ENCODE measurements around the gene HSPA5.

The HSPA5 gene

DNA sequence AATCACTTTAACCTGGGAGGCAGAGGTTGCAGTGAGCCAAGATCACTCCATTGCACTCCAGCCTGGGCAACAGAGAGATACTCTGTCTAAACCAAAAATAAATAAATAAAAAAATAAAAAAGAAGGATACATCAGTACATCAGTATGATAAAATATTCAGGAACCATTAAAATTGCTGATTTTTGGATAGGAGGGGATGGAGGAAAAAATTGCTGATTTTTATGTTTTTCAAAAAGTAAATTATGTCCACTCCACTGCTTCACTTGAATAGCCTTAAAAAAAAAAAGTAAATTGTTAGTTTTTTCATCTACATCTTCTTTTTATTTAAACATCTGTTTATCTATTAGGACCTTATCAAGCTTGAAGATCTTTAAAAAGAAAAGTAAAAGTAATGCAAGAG, 13.1 kb upstream of the HSPA5 start:
- no peak overlapping the region for H3K4me2 ChIP-seq (ENCODE audit: low read length)
- H3K79me2 ChIP-seq (ENCODE audit: control insufficient read depth, low read length): no peaks in the 10 kb centered on the region
- H3K27ac ChIP-seq (ENCODE audit: low read depth, low read length): no peak overlapping the region
- no peaks in the 10 kb centered on the region for H3K27me3 ChIP-seq (ENCODE audit: control insufficient read depth, low read length)
- no peaks in the 10 kb centered on the region for H4K20me1 ChIP-seq (ENCODE audit: control insufficient read depth, insufficient read depth, low read depth, low read length)
- H3F3A ChIP-seq (ENCODE audit: control insufficient read depth, insufficient read depth): no peaks in the 10 kb centered on the region
- H3K36me3 ChIP-seq (ENCODE audit: control insufficient read depth, low read length): no peaks in the 10 kb centered on the region
- no peaks in the 10 kb centered on the region for H3K9me2 ChIP-seq (replicated peaks; ENCODE audit: control insufficient read depth, low read length)
- H3K9me3 ChIP-seq (ENCODE audit: control insufficient read depth, insufficient read depth, low read length): no peaks in the 10 kb centered on the region
- H3K4me1 ChIP-seq (ENCODE audit: control insufficient read depth, low read length): peaks cover 2% of the 10 kb centered on the region; the same call in 1 of the 2 replicates
- H3K4me3 ChIP-seq (ENCODE audit: low read length): no peak overlapping the region
- TF ChIP-seq, protein P1, sequence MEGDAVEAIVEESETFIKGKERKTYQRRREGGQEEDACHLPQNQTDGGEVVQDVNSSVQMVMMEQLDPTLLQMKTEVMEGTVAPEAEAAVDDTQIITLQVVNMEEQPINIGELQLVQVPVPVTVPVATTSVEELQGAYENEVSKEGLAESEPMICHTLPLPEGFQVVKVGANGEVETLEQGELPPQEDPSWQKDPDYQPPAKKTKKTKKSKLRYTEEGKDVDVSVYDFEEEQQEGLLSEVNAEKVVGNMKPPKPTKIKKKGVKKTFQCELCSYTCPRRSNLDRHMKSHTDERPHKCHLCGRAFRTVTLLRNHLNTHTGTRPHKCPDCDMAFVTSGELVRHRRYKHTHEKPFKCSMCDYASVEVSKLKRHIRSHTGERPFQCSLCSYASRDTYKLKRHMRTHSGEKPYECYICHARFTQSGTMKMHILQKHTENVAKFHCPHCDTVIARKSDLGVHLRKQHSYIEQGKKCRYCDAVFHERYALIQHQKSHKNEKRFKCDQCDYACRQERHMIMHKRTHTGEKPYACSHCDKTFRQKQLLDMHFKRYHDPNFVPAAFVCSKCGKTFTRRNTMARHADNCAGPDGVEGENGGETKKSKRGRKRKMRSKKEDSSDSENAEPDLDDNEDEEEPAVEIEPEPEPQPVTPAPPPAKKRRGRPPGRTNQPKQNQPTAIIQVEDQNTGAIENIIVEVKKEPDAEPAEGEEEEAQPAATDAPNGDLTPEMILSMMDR (IDR thresholded peaks at IDR 0.05; ENCODE audit: low read depth, low read length, poor library complexity, severe bottlenecking): no peak
- TF ChIP-seq EZH2phosphoT487 (IDR thresholded peaks at IDR 0.05; ENCODE audit: borderline replicate concordance, low read length): no peak

DNA sequence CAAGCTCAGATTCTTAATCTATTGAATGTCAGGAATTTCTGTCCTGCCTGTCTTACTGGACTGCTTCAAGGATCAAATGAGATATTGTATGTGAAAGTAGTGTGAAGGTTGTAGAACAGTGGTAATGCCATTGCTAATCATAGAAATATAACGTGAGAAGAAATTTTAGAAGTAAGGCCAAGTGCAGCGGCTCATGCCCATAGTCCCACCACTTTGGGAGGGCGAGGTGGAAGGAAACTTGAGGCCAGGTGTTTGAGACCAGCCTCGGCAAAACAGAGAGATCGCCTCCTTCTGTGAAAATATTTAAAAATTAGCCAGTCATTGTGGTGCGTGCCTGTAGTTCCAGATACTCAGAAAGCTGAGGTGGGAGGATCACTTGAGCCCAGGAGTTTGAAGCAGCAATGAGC, 5.1 kb upstream of the HSPA5 start:
- Histone ChIP-seq H3K27me3 (ENCODE audit: control insufficient read depth, low read length) (no peaks in the 10 kb centered on the region), H3K4me3 (ENCODE audit: low read length) (no peak overlapping the region), H3K9me3 (ENCODE audit: control insufficient read depth, insufficient read depth, low read length) (no peaks in the 10 kb centered on the region), H3K79me2 (ENCODE audit: control insufficient read depth, low read length) (peaks cover 11% of the 10 kb centered on the region), H4K20me1 (ENCODE audit: control insufficient read depth, insufficient read depth, low read depth, low read length) (no peaks in the 10 kb centered on the region), H3K27ac (ENCODE audit: low read depth, low read length) (no peak overlapping the region), H3K4me2 (ENCODE audit: low read length) (no peak overlapping the region), H3K4me1 (ENCODE audit: control insufficient read depth, low read length) (peaks cover 5% of the 10 kb centered on the region), H3K36me3 (ENCODE audit: control insufficient read depth, low read length) (peaks cover 3% of the 10 kb centered on the region; the same call in 1 of the 2 replicates), H3F3A (ENCODE audit: control insufficient read depth, insufficient read depth) (peaks cover 3% of the 10 kb centered on the region; the same call in 1 of the 2 replicates), H3K9me2 (replicated peaks; ENCODE audit: control insufficient read depth, low read length) (no peaks in the 10 kb centered on the region)
- TF ChIP-seq, protein P1 (IDR thresholded peaks at IDR 0.05; ENCODE audit: low read depth, low read length, poor library complexity, severe bottlenecking): no peak
- no peak for TF ChIP-seq EZH2phosphoT487 (IDR thresholded peaks at IDR 0.05; ENCODE audit: borderline replicate concordance, low read length)

DNA sequence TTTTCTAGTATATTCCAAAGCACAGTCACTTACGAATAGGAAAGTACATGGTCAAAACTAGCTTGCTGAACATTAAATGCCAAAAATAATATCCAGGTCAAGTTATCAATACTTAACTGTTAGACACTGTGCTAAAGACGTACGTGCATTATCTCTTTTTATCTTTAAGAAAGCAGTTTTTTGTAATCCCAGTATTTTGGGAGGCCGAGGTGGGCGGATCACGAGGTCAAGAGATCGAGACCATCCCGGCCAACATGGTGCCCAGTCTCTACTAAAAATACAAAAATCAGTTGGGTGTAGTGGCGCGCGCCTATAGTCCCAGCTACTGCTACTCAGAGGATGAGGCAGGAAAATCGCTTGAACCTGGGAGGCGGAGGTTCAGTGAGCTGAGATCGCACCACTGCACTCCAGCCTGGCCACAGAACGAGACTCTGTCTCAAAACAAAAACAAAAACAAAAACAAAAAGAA, 2.7 kb upstream of the HSPA5 start:
- H3K27me3 ChIP-seq (ENCODE audit: control insufficient read depth, low read length): no peaks in the 10 kb centered on the region
- TF ChIP-seq, protein P1 (IDR thresholded peaks at IDR 0.05; ENCODE audit: low read depth, low read length, poor library complexity, severe bottlenecking): no peak
- TF ChIP-seq EZH2phosphoT487 (IDR thresholded peaks at IDR 0.05; ENCODE audit: borderline replicate concordance, low read length): no peak
- H3K27ac ChIP-seq (ENCODE audit: low read depth, low read length): no peak overlapping the region
- peaks cover 26% of the 10 kb centered on the region for H3K36me3 ChIP-seq (ENCODE audit: control insufficient read depth, low read length)
- H3K9me3 ChIP-seq (ENCODE audit: control insufficient read depth, insufficient read depth, low read length): no peaks in the 10 kb centered on the region
- H3K4me2 ChIP-seq (ENCODE audit: low read length): no peak overlapping the region
- H3K4me1 ChIP-seq (ENCODE audit: control insufficient read depth, low read length): peaks cover 17% of the 10 kb centered on the region
- H4K20me1 ChIP-seq (ENCODE audit: control insufficient read depth, insufficient read depth, low read depth, low read length): peaks cover 9% of the 10 kb centered on the region
- H3F3A ChIP-seq (ENCODE audit: control insufficient read depth, insufficient read depth): peaks cover 17% of the 10 kb centered on the region
- H3K79me2 ChIP-seq (ENCODE audit: control insufficient read depth, low read length): peaks cover 34% of the 10 kb centered on the region
- H3K9me2 ChIP-seq (replicated peaks; ENCODE audit: control insufficient read depth, low read length): no peaks in the 10 kb centered on the region
- no peak overlapping the region for H3K4me3 ChIP-seq (ENCODE audit: low read length)

Measured in DOHH2 (cell line).